Lower leg skin (tissue), 4 donors: ENCODE data around the gene ELMOD3. TPM values are rescaled to one million over a fixed set of nuclear protein-coding genes. Genes with fewer than 3 reads are reported as not detected.

ENCODE experiments used
- DNase-seq, 2 donors: peaks; one replicate each; pipeline ENCODE4 v3.0.0-alpha.2; 2019; ENCODE audit warnings: low spot score in 2 of 2
- H3K4me3 ChIP-seq: fragments of 200-600 bp; sonication (generic); 2 replicates; pipeline ENCODE4 v1.5.1; 2017; ENCODE audit warnings: mild to moderate bottlenecking, low read depth; ENCODE audit not compliant: poor library complexity, severe bottlenecking
- CTCF ChIP-seq, 3 donors: fragments of 450-650 bp; IDR thresholded peaks; one replicate each; pipeline ENCODE4 v1.5.1; 2016; ENCODE audit warnings: antibody characterized with exemption in 3 of 3, mild to moderate bottlenecking in 3 of 3, moderate library complexity in 2 of 3
- POLR2A ChIP-seq, 2 donors: fragments of 450-650 bp; IDR thresholded peaks; one replicate each; pipeline ENCODE4 v1.6.1; 2016 to 2017; ENCODE audit warnings: antibody characterized with exemption in 2 of 2, mild to moderate bottlenecking in 1 of 2, moderate library complexity in 1 of 2
- WGBS, 2 donors: methylation state at CpG; one replicate each; pipeline ENCODE4 v1.1.5; 2018; 5-methylcytosine and 5-hydroxymethylcytosine counted together
- intact Hi-C: fragments of 100-400 bp; cut with DNase I; formaldehyde crosslinking; loops from one replicate; pipeline ENCODE4 v1.15.0; 2023; ENCODE audit warnings: low total_unique reads
- total RNA-seq, 4 donors: library from RNA; depleted of rRNA; stranded (reverse); fragments of >200 nt; gene quantifications; one replicate each; pipeline ENCODE4 v1.1.0, GENCODE V29; 2016

Gene ELMOD3
- total RNA-seq, 4 donors from 2014 or later, result 10.0 to 26.1 (median 23.5) TPM

GRCh38 chr2:85385746-85386145, 31.2 kb downstream of the ELMOD3 start:
- intact Hi-C loops, result no loop called here
- DNase-seq, result no peak
- no peak for TF ChIP-seq POLR2A (IDR thresholded peaks at IDR 0.05)
- TF ChIP-seq CTCF (IDR thresholded peaks at IDR 0.05), result no peak
- WGBS, 2 donors, result 86 to 89% methylated on average over 2 of the region's 2 CpGs
- H3K4me3 ChIP-seq, result no peak overlapping the region

GRCh38 chr2:85387754-85388153, 33.2 kb downstream of the ELMOD3 start:
- TF ChIP-seq POLR2A (IDR thresholded peaks at IDR 0.05) (no peak), CTCF (IDR thresholded peaks at IDR 0.05) (no peak)
- intact Hi-C loops, result no loop called here
- WGBS, 2 donors, result 85 to 86% methylated on average over 2 of the region's 2 CpGs
- no peak overlapping the region for H3K4me3 ChIP-seq
- DNase-seq, result no peak

GRCh38 chr2:85388878-85389538, 34.4 kb downstream of the ELMOD3 start:
- H3K4me3 ChIP-seq, result no peak overlapping the region
- no peak for DNase-seq
- WGBS, 2 donors, result 81 to 85% methylated on average over 9 of the region's 9 CpGs
- intact Hi-C loops, result no loop called here
- TF ChIP-seq POLR2A (IDR thresholded peaks at IDR 0.05) (no peak), CTCF (IDR thresholded peaks at IDR 0.05) (no peak)

- no peak overlapping the region for H3K4me3 ChIP-seq
- no peak for TF ChIP-seq CTCF (IDR thresholded peaks at IDR 0.05)
- no peak for TF ChIP-seq POLR2A (IDR thresholded peaks at IDR 0.05)
- intact Hi-C loops, result no loop called here
- WGBS, 2 donors, result 79% methylated on average over 11 of the region's 11 CpGs
- DNase-seq, result no peak
These were observed 36.5 kb downstream of the ELMOD3 start for GRCh38 chr2:85390941-85391669.

GRCh38 chr2:85393836-85394235, 39.3 kb downstream of the ELMOD3 start:
- no peak for DNase-seq
- TF ChIP-seq CTCF (IDR thresholded peaks at IDR 0.05) (no peak), POLR2A (IDR thresholded peaks at IDR 0.05) (no peak)
- 58 to 65% methylated on average over 4 of the region's 4 CpGs for WGBS, 2 donors
- intact Hi-C loops, result no loop called here
- H3K4me3 ChIP-seq, result no peak overlapping the region
